ENCODE results near the gene FAM131C.

GRCh38 chr1:16119926-16120325, 46.5 kb upstream of the FAM131C start:
- TF ChIP-seq SIN3A (IDR thresholded peaks at IDR 0.05; ENCODE audit: borderline replicate concordance, insufficient read depth, low read length) = no peak
- no peak for TF ChIP-seq REST (IDR thresholded peaks at IDR 0.05; ENCODE audit: insufficient read depth in 1 of 2, low read depth in 2 of 2, low read length in 2 of 2)
- TF ChIP-seq POLR2AphosphoS5 (IDR thresholded peaks at IDR 0.05; ENCODE audit: low read depth, low read length) = no peak
- TF ChIP-seq TAF1 (IDR thresholded peaks at IDR 0.05; ENCODE audit: borderline replicate concordance, insufficient read depth, low read length) = no peak
